Keratinocyte (primary cell): ENCODE data around the gene TEX29. TPM values are rescaled to one million over a fixed set of nuclear protein-coding genes. Genes with fewer than 3 reads are reported as not detected.

Experiments
- DNase-seq: peaks from one replicate; pipeline ENCODE4 v3.0.0-alpha.2; 2011; ENCODE audit warnings: low read depth, missing footprints, low spot score
- FAIRE-seq: peaks from 2 replicates; lab custom pipeline; 2011; peaks lifted over from hg19 to GRCh38; lab: Jason Lieb, UNC
- H2AFZ ChIP-seq: 2 replicates; pipeline ENCODE4 v1.6.0; 2012; ENCODE audit warnings: low read length, control low read depth, inconsistent platforms; ENCODE audit not compliant: control insufficient read depth
- H3K27ac ChIP-seq: 2 replicates; pipeline ENCODE4 v1.5.1; 2011; ENCODE audit warnings: low read length; ENCODE audit not compliant: control insufficient read depth, insufficient read depth
- H3K27me3 ChIP-seq: 3 replicates; pipeline ENCODE4 v1.6.0; 2011; ENCODE audit warnings: low read length; ENCODE audit not compliant: control insufficient read depth, insufficient read depth; ENCODE audit errors: extremely low read depth
- H3K36me3 ChIP-seq, 2 experiments: 2 replicates in 1 of 2; 3 replicates in 1 of 2; pipeline ENCODE4 v1.5.1; 2011; ENCODE audit warnings: low read length in 2 of 2, mild to moderate bottlenecking in 1 of 2; ENCODE audit not compliant: control insufficient read depth in 2 of 2, insufficient read depth in 2 of 2; ENCODE audit errors: extremely low read depth in 1 of 2
- H3K4me1 ChIP-seq: 3 replicates; pipeline ENCODE4 v1.5.1; 2011; ENCODE audit warnings: low read length; ENCODE audit not compliant: control insufficient read depth, insufficient read depth; ENCODE audit errors: extremely low read depth
- H3K4me2 ChIP-seq: 3 replicates; pipeline ENCODE4 v1.6.0; 2011; ENCODE audit warnings: low read depth, low read length; ENCODE audit not compliant: control insufficient read depth, insufficient read depth; ENCODE audit errors: extremely low read depth
- H3K4me3 ChIP-seq, 3 experiments: fragments of 200-600 bp in 1 of 3; sonication (generic) in 1 of 3; 2 replicates in 2 of 3; 3 replicates in 1 of 3; pipeline ENCODE4 v1.5.1; 2011 to 2016; ENCODE audit warnings: low read length in 3 of 3, mild to moderate bottlenecking in 3 of 3, control low read depth in 2 of 3, inconsistent platforms in 1 of 3, low read depth in 1 of 3, mixed read lengths in 1 of 3, mixed run types in 1 of 3, moderate library complexity in 1 of 3; ENCODE audit not compliant: control insufficient read depth in 2 of 3, insufficient read depth in 2 of 3; ENCODE audit errors: extremely low read depth in 1 of 3
- H3K79me2 ChIP-seq: 2 replicates; pipeline ENCODE4 v1.6.0; 2012; ENCODE audit warnings: low read length; ENCODE audit not compliant: control insufficient read depth, insufficient read depth
- H3K9ac ChIP-seq: 3 replicates; pipeline ENCODE4 v1.6.0; 2011; ENCODE audit warnings: low read length; ENCODE audit not compliant: control insufficient read depth, insufficient read depth; ENCODE audit errors: extremely low read depth
- H3K9me1 ChIP-seq: 3 replicates; pipeline ENCODE4 v1.6.0; 2011; ENCODE audit warnings: low read length; ENCODE audit not compliant: control insufficient read depth, insufficient read depth; ENCODE audit errors: extremely low read depth
- H3K9me3 ChIP-seq: 2 replicates; pipeline ENCODE4 v1.5.1; 2012; ENCODE audit warnings: low read depth, low read length; ENCODE audit not compliant: control insufficient read depth
- H4K20me1 ChIP-seq: 3 replicates; pipeline ENCODE4 v1.6.0; 2011; ENCODE audit warnings: low read length; ENCODE audit not compliant: control insufficient read depth, insufficient read depth; ENCODE audit errors: extremely low read depth
- CTCF ChIP-seq, 3 experiments: IDR thresholded peaks in 1 of 3; conservative IDR thresholded peaks in 1 of 3; optimal IDR thresholded peaks in 1 of 3; 2 replicates in 2 of 3; 3 replicates in 1 of 3; pipeline versions ENCODE3 to v1.5.1; 2011; ENCODE audit warnings: low read length in 3 of 3, mild to moderate bottlenecking in 3 of 3, moderate library complexity in 2 of 3, control low read depth in 1 of 3, inconsistent platforms in 1 of 3; ENCODE audit not compliant: insufficient read depth in 2 of 3; ENCODE audit errors: extremely low read depth in 1 of 3
- EZH2 ChIP-seq: IDR thresholded peaks from one replicate; pipeline ENCODE4 v1.6.1; 2012; ENCODE audit warnings: inconsistent platforms, mild to moderate bottlenecking, low read length, moderate library complexity
- dilution Hi-C: fragments of 300-500 bp; cut with MboI; formaldehyde crosslinking; loops from one replicate; pipeline ENCODE4 v1.7.0; 2020; ENCODE audit warnings: low sequenced_read_pairs; ENCODE audit not compliant: extremely low pct_ligation_motif_present
- polyA plus RNA-seq, 5 experiments: library from polyadenylated mRNA; depleted of rRNA in 3 of 5; stranded (reverse) in 3 of 5; stranded (forward) in 1 of 5; unstranded in 1 of 5; fragments of >200 nt; gene quantifications; 1 replicate in 1 of 5; 2 replicates in 3 of 5; 3 replicates in 1 of 5; pipeline versions ENCODE4 v1.2.1 to v1.2.3, GENCODE V29; 2011 to 2012; ENCODE audit warnings: missing spikeins in 2 of 5, low read depth in 1 of 5, low replicate concordance in 1 of 5

TEX29 gene
- polyA plus RNA-seq, 1 donor (not counting 4 experiments of a cell fraction or from before 2014, with no cell fraction given) = 0.18 TPM

- H3K36me3 ChIP-seq = no peaks in the 10 kb centered on the region
- no peak overlapping the region for H2AFZ ChIP-seq
- no peaks in the 10 kb centered on the region for H3K79me2 ChIP-seq
- no peaks in the 10 kb centered on the region for H4K20me1 ChIP-seq
- H3K4me3 ChIP-seq = no peak overlapping the region
- H3K9ac ChIP-seq = no peak overlapping the region
- DNase-seq (no peak), FAIRE-seq (no peak)
- no peaks in the 10 kb centered on the region for H3K4me1 ChIP-seq
- H3K4me2 ChIP-seq = no peak overlapping the region
- H3K27ac ChIP-seq = no peak overlapping the region
- peaks cover 3% of the 10 kb centered on the region for H3K9me3 ChIP-seq
- no peaks in the 10 kb centered on the region for H3K27me3 ChIP-seq
- dilution Hi-C loops = no loop called here
- TF ChIP-seq CTCF (optimal IDR thresholded peaks at IDR 0.05 in 1 of 3, IDR thresholded peaks at IDR 0.05 in 1 of 3, conservative IDR thresholded peaks at IDR 0.05 in 1 of 3; ENCODE audit: extremely low read depth in 1 of 3, insufficient read depth in 2 of 3, low read length in 3 of 3) = no peak
- TF ChIP-seq EZH2 = no peak
- no peaks in the 10 kb centered on the region for H3K9me1 ChIP-seq
These were observed 22.3 kb downstream of the TEX29 start for GRCh38 chr13:111342721-111343120.

- dilution Hi-C loops = no loop called here
These were observed 22.9 kb downstream of the TEX29 start for GRCh38 chr13:111343186-111343805.

More at GRCh38 chr13:111343186-111343805, 22.9 kb downstream of the TEX29 start:
- FAIRE-seq (no peak), DNase-seq (no peak)
- H3K79me2 ChIP-seq = no peaks in the 10 kb centered on the region
- H2AFZ ChIP-seq = no peak overlapping the region
- no peaks in the 10 kb centered on the region for H3K27me3 ChIP-seq
- no peak overlapping the region for H3K4me3 ChIP-seq
- H3K9ac ChIP-seq = no peak overlapping the region
- H4K20me1 ChIP-seq = no peaks in the 10 kb centered on the region
- H3K9me3 ChIP-seq = peaks cover 3% of the 10 kb centered on the region
- H3K36me3 ChIP-seq = no peaks in the 10 kb centered on the region
- H3K27ac ChIP-seq = no peak overlapping the region
- no peak for TF ChIP-seq CTCF (optimal IDR thresholded peaks at IDR 0.05 in 1 of 3, IDR thresholded peaks at IDR 0.05 in 1 of 3, conservative IDR thresholded peaks at IDR 0.05 in 1 of 3; ENCODE audit: extremely low read depth in 1 of 3, insufficient read depth in 2 of 3, low read length in 3 of 3)
- no peak for TF ChIP-seq EZH2
- no peaks in the 10 kb centered on the region for H3K9me1 ChIP-seq
- H3K4me1 ChIP-seq = no peaks in the 10 kb centered on the region
- H3K4me2 ChIP-seq = no peak overlapping the region
